GM18861 (cell line): ENCODE data around the gene TRABD2A.

Experiments
- ATAC-seq: cut with Tn5 transposase; IDR thresholded peaks from one replicate; pipeline ENCODE4 v1.9.1; 2021; ENCODE audit not compliant: unreplicated experiment

The TRABD2A gene

GRCh38 chr2:84904717-84905174 is 23.9 kb upstream of the TRABD2A start:
- ATAC-seq = no peak

DNA sequence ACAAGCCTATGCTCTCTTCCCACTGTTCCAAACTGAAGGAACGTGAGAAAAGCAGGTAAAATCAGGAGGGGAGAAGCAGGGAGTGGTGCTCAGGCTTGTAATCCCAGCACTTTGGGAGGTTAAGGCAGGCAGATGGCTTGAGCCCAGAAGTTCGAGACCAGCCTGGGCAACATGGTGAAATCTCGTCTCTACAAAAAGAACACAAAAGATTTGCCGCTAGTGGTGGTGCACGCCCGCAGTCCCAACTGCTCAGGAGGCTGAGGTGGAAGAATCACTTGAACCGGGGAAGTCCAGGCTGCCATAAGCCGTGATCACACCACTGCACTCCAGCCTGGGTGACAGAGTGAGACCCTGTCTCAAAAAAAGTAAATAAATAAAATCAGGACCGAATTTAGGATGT is 23.3 kb upstream of the TRABD2A start:
- ATAC-seq = no peak

DNA sequence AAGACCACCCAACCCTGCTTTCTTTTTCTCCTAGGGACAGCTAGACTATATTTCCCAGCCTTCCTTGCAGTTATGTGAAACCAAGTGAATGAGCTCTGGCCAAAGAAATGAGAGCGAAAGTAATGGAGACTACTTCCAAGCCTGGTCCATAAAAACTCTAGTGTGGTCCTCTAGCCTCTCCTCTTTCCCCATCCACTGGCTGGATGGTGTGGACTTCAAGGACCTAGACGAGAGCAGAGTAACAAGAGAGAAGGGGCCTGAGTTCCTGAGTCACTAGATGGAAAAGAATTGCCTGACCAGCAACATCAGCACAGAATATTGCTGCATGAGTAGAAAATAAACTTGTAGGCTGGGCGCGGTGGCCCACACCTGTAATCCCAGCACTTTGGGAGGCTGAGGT is 21.6 kb upstream of the TRABD2A start:
- no peak for ATAC-seq

GRCh38 chr2:84901593-84902120 is 20.8 kb upstream of the TRABD2A start:
- ATAC-seq = no peak

DNA sequence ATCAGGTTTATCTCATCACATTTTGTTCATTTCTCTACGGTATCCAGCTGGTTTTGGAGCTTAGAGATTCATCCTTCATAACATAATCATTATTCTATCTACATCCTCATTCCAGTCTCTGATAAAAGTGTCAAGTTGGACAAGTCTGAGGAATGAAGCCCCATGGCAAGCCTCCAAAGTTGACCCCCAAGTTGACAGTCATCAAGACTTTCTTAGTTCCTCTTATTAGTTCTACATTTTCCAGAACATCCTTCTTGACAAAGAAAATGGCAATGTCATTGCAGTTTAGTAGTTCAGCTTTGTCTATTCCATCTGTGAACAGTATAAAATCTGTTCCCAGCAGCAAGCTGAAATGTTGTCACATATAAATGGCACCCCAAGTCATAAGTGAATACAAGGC is 20.1 kb upstream of the TRABD2A start:
- ATAC-seq = no peak

- no peak for ATAC-seq
These were observed 18.7 kb upstream of the TRABD2A start for GRCh38 chr2:84899304-84900204.

DNA sequence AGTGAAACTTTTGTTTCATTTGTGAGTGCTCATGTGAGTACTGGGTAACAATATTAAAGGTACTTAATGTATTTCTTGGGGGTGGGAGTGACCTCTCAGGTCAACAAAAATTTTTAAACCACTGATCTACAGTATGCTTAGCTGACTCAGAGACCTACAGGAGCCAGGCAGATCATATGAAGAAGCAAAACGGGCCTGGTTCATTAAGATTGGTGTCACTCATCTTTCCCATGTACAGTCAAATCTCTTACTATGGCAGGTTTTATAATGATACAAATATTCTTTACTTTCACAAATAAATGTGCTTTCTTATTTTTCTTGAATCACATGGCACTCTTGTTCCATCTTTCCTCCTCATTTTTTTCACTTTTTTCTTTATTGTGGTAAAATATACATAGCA is 16.9 kb upstream of the TRABD2A start:
- no peak for ATAC-seq

- no peak for ATAC-seq
These were observed 15.7 kb upstream of the TRABD2A start for GRCh38 chr2:84896567-84896966.

- ATAC-seq = peak; percentile 30
These were observed 14.1 kb upstream of the TRABD2A start for GRCh38 chr2:84894758-84895520.

DNA sequence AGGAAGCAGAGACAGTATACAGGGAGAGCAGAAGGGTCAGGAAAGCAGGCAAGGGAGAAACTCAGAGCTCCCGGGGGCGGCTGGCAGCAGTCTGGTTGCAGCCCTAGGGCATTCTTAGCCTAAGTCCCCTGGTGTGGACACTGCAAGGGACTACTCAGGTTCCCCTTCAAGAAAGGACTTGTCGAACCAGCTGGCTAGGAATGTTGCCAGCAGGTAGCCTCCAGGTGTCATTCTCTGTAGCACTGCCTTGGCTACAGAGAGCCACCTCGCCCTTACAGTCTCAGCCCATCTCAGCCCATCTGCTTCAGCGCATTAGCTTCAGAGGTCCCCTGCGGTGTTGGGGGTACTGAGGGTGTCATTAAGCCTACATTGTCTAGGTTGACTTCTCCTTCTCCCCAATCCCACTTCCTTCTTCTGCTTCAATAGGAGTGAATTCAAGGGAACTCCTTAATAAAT is 13.3 kb upstream of the TRABD2A start:
- ATAC-seq = no peak

DNA sequence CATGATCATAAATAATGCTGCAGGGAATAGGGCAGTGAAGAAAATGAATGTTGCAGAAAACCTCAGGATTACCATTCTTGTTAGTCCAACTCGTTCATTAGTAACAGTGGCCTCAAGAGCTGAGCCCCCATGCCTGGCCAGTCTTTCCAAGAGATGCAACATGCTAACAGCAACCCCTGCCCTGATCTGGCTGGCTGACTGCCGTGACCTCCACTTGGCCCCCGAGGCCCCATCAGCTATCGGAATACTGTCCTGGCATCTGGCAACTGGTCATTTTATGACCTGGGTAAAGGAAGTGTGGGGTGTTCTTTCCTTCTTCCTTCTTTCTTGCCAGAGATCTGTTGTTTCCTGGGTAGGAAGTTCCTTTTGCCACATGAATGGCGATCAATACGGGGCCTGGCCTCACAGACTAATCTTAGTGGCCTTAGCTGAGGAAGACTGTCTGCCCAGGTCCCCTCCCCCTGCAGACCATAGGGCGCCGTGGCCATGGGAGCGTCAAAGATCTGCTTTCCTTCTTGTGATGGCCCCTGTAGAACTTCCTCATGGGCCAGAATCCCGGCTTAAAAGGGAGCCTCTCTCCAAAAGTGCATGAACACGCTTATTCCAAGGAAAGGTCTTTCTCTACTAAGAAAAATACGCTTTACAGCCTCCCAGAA is 10.6 kb upstream of the TRABD2A start:
- no peak for ATAC-seq

DNA sequence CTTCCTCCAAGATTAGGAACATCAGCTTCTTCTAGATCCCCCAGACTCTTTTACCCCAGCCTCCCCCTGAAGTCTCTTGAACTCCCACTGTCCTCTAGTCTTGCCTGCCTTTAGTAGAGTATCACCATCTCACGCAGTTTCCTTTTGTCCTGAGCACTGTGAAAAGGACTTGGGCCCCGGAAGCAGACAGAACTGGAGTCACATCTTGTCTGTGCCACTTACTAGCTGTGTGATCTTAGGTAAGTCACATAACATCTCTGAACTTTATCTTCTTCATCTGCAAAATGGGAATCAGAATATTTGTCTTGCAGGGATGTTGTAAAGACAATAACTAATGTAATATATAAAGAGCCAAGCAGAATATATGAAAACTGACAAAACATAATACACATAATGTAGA is 8.4 kb upstream of the TRABD2A start:
- ATAC-seq = no peak

- peak; percentile 98 for ATAC-seq
These were observed 7.8 kb upstream of the TRABD2A start for GRCh38 chr2:84888401-84889276.

GRCh38 chr2:84886791-84887190 is 5.9 kb upstream of the TRABD2A start:
- no peak for ATAC-seq

- ATAC-seq = no peak
These were observed 4.2 kb upstream of the TRABD2A start for GRCh38 chr2:84885111-84885510.

DNA sequence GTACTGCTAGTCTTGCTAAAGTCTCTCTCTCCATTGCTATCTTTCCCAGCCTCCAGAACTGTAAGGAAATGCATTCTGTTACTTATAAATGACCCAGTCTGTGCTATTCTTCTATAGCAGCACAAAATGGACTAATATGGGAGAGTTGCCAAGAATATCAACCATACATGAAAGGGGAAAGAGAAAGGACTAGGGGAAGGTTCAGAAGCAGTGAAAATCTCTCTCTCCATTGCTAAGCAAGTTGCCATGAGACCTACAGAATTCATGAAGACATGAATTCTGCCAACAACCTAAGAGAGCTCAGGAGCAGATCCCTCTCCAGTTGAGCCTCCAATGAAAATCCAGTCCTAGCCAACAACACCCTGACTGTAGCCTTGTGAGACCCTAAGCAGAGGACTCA is 3.6 kb upstream of the TRABD2A start:
- no peak for ATAC-seq

GRCh38 chr2:84882775-84883550 is 2.1 kb upstream of the TRABD2A start:
- ATAC-seq = no peak

DNA sequence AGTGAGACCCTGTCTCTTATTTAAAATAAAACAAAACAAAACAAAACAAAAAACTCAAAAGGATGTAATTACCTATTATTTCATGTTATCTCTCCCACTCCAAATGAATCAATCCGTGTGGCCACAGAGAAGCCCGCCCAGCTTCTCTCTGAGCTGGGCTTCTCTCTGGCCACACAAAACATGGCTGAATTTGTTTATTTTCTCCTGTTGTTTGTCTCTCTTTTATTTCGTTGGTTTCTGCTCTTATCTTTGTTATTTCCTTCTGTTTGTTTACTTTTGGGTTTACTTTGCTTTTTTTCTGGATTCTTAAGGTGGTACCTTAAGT is 1.5 kb upstream of the TRABD2A start:
- no peak for ATAC-seq

DNA sequence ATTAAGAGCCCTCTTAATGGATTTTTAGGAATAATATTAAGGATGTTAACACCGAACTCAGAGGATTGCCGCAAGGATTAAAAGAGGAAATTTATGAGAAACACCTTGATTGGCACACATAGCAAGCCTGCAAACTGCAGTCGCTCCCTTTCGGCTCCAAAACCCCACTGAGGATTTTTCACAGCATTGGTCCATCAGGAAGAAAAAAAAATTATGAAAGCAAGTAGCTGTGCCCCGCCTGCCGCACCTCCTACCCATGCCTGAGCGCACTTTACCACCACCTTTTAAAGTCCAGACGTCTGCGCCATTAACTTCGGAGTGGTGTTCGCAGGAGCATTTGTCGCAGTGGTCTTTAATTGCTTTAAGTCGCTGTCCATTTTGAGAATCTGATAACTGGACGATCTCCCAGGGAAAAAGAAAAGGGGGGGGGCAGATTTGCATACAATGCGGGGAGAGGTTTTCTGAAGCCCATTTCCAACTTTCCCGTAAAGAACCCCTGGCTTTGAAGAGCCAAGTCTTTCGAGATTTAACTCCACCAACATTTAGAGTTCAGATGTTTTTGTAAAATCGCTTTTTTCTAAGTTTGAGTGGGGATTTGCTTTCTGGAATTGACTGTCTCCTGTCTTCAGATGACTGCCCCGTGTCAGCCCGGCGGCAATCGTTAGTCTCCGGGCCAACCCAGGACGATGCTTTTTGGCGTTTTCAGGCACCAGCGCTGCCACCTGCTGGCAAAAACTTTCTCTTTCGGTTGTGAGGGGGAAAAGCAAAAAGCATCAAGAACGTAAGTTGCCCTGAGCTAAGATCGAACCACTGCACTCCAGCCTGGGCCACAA is 913 bp upstream of the TRABD2A start:
- peak; percentile 41 for ATAC-seq
